Midbrain (tissue), 1 donor: Measurements from ENCODE around the gene AP5Z1.
A peak's percentile ranks its signal among the peaks of the same experiment; 100 is the strongest.
"Not testable (repeated sequence)": the region's sequence is repeated elsewhere in the genome, so short reads cannot be mapped to it uniquely, and the experiment has no call there.

Source experiments
- DNase-seq: peaks from one replicate; lab custom pipeline; 2025; lab: John Stamatoyannopoulos, UW

AP5Z1 gene

GRCh38 chr7:4788627-4789189 lies 13.3 kb downstream of the AP5Z1 start:
- DNase-seq, result no peak

GRCh38 chr7:4789194-4790077 lies 14.0 kb downstream of the AP5Z1 start:
- DNase-seq, result no peak

- no peak for DNase-seq
Observed at GRCh38 chr7:4790078-4790465, 14.6 kb downstream of the AP5Z1 start.

GRCh38 chr7:4790516-4790991 lies 15.1 kb downstream of the AP5Z1 start:
- no peak for DNase-seq

GRCh38 chr7:4791101-4791737 lies 15.8 kb downstream of the AP5Z1 start:
- DNase-seq, result no peak

- DNase-seq, result peak; percentile 81
Observed at GRCh38 chr7:4791738-4792536, 16.5 kb downstream of the AP5Z1 start.

GRCh38 chr7:4792537-4793126 lies 17.2 kb downstream of the AP5Z1 start:
- no peak for DNase-seq

- not testable (repeated sequence) for DNase-seq
Observed at GRCh38 chr7:4793385-4793993, 18.1 kb downstream of the AP5Z1 start.

- DNase-seq, result not testable (repeated sequence)
Observed at GRCh38 chr7:4794171-4794570, 18.7 kb downstream of the AP5Z1 start.

- no peak for DNase-seq
Observed at GRCh38 chr7:4794591-4795350, 19.3 kb downstream of the AP5Z1 start.

GRCh38 chr7:4796453-4796852 lies 21.0 kb downstream of the AP5Z1 start:
- no peak for DNase-seq

GRCh38 chr7:4797858-4798705 lies 22.7 kb downstream of the AP5Z1 start:
- peak; percentile 50 for DNase-seq

GRCh38 chr7:4798706-4799235 lies 23.3 kb downstream of the AP5Z1 start:
- no peak for DNase-seq

GRCh38 chr7:4799508-4800268 lies 24.3 kb downstream of the AP5Z1 start:
- no peak for DNase-seq

GRCh38 chr7:4800487-4800886 lies 25.1 kb downstream of the AP5Z1 start:
- no peak for DNase-seq

GRCh38 chr7:4800926-4801838 lies 25.8 kb downstream of the AP5Z1 start:
- DNase-seq, result no peak

- no peak for DNase-seq
Observed at GRCh38 chr7:4801839-4802231, 26.4 kb downstream of the AP5Z1 start.
